ENCODE data around the gene ERN2. TPM values are rescaled to one million over a fixed set of nuclear protein-coding genes. Genes with fewer than 3 reads are reported as not detected.

ERN2 gene
- total and polyA plus RNA-seq, 12 donors, result 0.20 to 2.7 (median 1.3) TPM; not detected in 1

DNA sequence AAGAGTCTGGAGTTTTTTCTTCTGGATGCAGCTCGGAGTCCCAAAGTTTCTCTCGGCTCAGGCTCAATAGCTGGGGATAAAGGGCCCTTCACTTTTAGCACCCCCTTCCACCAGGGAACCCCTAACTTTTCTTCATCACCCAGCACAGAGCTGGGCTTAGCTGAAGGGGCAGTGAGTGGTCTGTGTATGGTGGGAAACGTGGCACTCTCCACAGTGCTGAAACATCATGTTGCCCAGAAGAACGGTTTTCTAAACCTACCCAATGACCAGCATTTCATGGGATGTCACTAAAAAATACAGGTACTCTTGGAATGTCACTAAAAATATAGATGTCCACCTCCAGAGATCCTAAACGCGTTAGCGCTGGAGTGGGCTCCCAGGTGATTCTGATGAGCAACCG, 12.0 kb downstream of the ERN2 start:
- H3K9me3 ChIP-seq (replicated peaks in 1 of 3), result no peaks in the 10 kb centered on the region
- no peak overlapping the region for H3K27ac ChIP-seq
- H3K36me3 ChIP-seq (replicated peaks in 1 of 2), result no peaks in the 10 kb centered on the region
- no peaks in the 10 kb centered on the region for H3K27me3 ChIP-seq
- 61 to 72% (median 65%) methylated on average over 8 of the region's 8 CpGs for WGBS, 4 donors
- H3K4me3 ChIP-seq, result no peak overlapping the region
- intact Hi-C loops (cut with DNase I), result no loop called here
- H3K4me1 ChIP-seq (replicated peaks in 1 of 2), result no peaks in the 10 kb centered on the region
- DNase-seq, result no peak
- TF ChIP-seq, protein P1, sequence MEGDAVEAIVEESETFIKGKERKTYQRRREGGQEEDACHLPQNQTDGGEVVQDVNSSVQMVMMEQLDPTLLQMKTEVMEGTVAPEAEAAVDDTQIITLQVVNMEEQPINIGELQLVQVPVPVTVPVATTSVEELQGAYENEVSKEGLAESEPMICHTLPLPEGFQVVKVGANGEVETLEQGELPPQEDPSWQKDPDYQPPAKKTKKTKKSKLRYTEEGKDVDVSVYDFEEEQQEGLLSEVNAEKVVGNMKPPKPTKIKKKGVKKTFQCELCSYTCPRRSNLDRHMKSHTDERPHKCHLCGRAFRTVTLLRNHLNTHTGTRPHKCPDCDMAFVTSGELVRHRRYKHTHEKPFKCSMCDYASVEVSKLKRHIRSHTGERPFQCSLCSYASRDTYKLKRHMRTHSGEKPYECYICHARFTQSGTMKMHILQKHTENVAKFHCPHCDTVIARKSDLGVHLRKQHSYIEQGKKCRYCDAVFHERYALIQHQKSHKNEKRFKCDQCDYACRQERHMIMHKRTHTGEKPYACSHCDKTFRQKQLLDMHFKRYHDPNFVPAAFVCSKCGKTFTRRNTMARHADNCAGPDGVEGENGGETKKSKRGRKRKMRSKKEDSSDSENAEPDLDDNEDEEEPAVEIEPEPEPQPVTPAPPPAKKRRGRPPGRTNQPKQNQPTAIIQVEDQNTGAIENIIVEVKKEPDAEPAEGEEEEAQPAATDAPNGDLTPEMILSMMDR (IDR thresholded peaks at IDR 0.05), result no peak

DNA sequence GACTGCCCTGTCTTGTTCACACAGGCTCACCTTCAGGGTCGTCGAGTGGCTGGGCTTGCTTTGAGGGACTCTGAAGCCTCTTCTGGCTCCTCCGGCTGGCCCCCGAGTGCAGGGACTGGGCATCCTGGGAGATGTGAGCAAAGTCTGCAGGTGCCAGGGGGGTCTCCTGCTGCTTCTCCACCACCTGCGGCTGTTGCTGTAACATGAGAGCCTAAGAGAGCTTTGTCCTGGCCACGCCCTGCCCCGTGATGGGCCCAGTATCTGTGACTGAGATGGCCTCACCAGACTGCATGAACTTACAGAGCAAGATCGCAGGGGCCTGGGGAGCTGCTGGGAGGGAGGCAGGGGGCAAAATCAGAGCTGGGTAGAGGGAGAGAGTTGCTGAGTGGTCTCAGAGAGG, 12.5 kb downstream of the ERN2 start:
- 38 to 68% (median 52%) methylated on average over 4 to 8 of the region's 8 CpGs for WGBS, 4 donors
- no peak overlapping the region for H3K27ac ChIP-seq
- DNase-seq, result no peak
- no peak overlapping the region for H3K4me3 ChIP-seq
- no peaks in the 10 kb centered on the region for H3K9me3 ChIP-seq (replicated peaks in 1 of 3)
- no peaks in the 10 kb centered on the region for H3K36me3 ChIP-seq (replicated peaks in 1 of 2)
- no peaks in the 10 kb centered on the region for H3K27me3 ChIP-seq
- H3K4me1 ChIP-seq (replicated peaks in 1 of 2), result no peaks in the 10 kb centered on the region
- intact Hi-C loops (cut with DNase I), result no loop called here
- TF ChIP-seq, protein P1 (IDR thresholded peaks at IDR 0.05), result no peak
- TF ChIP-seq POLR2A (IDR thresholded peaks at IDR 0.05), result no peak

DNA sequence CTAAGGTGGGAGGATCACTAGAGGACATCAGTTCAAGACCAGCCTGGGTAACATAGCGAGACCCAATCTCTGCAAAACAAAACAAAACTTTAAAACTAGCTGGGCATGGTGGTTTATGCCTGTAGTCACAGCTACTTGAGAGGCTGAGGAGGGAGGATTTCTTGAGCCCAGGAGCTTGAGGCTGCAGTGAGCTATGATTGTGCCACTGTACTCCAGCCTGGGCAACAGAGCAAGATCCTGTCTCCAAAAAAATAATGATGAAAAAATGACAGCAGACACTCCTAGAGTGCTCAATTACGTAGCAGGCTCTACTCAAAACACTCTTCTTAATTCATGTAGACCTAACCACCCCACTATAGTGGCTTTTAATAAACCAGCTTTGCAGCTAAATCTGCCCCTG, 12.9 kb downstream of the ERN2 start:
- H3K4me1 ChIP-seq (replicated peaks in 1 of 2), result peaks cover 0 to 3% of the 10 kb centered on the region in 2 donors
- no peak overlapping the region for H3K4me3 ChIP-seq
- no peaks in the 10 kb centered on the region for H3K36me3 ChIP-seq (replicated peaks in 1 of 2)
- TF ChIP-seq, protein P1 (IDR thresholded peaks at IDR 0.05), result no peak
- H3K9me3 ChIP-seq (replicated peaks in 1 of 3), result no peaks in the 10 kb centered on the region
- 92 to 97% (median 94%) methylated on average over 2 of the region's 2 CpGs for WGBS, 4 donors
- intact Hi-C loops (cut with DNase I), result no loop called here
- H3K27ac ChIP-seq, result no peak overlapping the region
- H3K27me3 ChIP-seq, result no peaks in the 10 kb centered on the region
- no peak for DNase-seq

DNA sequence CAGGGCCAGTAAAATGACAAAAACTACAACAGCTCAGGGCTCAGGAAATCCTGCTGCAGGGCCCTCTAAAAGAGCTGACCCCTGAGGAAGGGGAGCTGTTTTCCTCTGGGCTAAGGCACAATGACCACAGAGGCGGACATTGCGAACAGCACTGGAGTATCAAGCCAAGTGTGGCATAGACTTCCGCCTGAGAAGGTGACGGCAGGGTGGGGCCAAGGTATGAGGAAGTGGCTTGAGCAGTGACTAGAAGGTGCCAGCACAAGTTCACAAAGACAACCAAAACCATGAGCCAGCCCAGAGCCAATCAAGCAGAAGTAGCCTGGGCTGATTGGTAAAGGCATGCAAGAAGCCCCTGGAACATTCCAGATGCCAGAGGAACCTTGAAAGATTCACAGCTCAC, 13.9 kb downstream of the ERN2 start:
- Histone ChIP-seq H3K27ac (no peak overlapping the region), H3K4me1 (replicated peaks in 1 of 2) (peaks cover 0 to 11% of the 10 kb centered on the region in 2 donors), H3K27me3 (no peaks in the 10 kb centered on the region), H3K36me3 (replicated peaks in 1 of 2) (no peaks in the 10 kb centered on the region), H3K9me3 (replicated peaks in 1 of 3) (no peaks in the 10 kb centered on the region), H3K4me3 (no peak overlapping the region)
- TF ChIP-seq, protein P1 (IDR thresholded peaks at IDR 0.05), result no peak
- TF ChIP-seq POLR2A (IDR thresholded peaks at IDR 0.05), result no peak
- WGBS, 4 donors, result 89 to 92% (median 91%) methylated on average over 4 of the region's 4 CpGs
- DNase-seq, result no peak
- intact Hi-C loops (cut with DNase I), result no loop called here

Measured in adrenal gland (tissue), 12 donors.